ENCODE measurements around the gene POLD4.
A peak's percentile ranks its signal among the peaks of the same experiment; 100 is the strongest.
"Not testable (repeated sequence)": the region's sequence is repeated elsewhere in the genome, so short reads cannot be mapped to it uniquely, and the experiment has no call there.

Gene POLD4

GRCh38 chr11:67353317-67354074 is at the start of gene POLD4:
TSS of gene POLD4 (minus strand) at chr11:67353546. CDS start at chr11:67353399, 147 bp downstream.
- peak; percentile 98 for DNase-seq

DNA sequence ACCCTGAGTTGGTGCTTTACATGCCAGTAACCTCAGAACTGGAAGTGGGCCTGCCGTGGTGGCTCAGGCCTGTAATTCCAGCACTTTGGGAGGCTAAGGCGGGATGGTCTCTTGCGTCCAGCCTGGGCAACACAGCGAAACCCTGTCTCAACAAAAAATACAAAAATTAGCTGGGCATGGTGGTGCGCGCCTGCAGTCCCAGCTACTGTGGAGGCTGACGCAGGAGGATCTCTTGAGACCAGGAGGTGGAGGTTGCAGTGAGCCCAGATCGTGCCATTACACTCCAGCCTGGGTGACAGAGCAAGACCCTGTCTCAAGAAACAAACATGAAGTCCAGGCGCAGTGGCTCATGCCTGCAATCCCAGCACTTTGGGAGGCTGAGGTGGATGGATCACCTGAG is 49.7 kb upstream of the POLD4 start:
- not testable (repeated sequence) for DNase-seq

DNA sequence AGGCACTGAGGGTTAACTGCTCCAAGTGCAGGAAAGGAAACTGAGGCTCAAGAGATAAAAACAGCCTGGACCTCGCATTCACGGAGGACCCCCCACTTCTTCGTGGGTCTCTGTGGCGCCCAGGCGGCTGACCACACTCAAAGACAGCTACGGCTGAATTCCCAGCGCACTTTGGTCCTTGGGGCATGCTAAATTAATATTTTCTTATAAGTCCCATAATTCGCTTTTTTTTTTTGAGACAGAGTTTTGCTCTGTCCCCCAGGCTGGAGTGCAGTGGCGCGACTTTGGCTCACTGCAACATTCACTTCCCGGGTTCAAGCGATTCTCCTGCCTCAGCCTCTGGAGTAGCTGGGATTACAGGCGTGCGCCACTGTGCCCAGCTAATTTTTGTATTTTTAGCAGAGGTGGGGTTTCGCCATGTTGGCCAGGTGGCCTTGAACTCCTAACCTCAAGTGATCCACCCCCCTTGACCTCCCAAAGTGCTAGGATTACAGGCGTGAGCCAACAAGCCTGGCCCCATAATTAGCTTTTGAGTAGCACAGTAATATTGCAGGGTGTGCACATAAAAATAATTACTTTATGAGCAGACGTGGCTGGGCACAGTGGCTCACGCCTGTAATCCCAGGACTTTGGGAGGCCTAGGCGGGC is 49.0 kb upstream of the POLD4 start:
- not testable (repeated sequence) for DNase-seq

- peak; percentile 96 for DNase-seq
Observed at GRCh38 chr11:67401495-67402191, 48.3 kb upstream of the POLD4 start, which contains the start of gene PPP1CA. TSS of gene PPP1CA (minus strand) at chr11:67401858. CDS start at chr11:67401782, 76 bp downstream.

DNA sequence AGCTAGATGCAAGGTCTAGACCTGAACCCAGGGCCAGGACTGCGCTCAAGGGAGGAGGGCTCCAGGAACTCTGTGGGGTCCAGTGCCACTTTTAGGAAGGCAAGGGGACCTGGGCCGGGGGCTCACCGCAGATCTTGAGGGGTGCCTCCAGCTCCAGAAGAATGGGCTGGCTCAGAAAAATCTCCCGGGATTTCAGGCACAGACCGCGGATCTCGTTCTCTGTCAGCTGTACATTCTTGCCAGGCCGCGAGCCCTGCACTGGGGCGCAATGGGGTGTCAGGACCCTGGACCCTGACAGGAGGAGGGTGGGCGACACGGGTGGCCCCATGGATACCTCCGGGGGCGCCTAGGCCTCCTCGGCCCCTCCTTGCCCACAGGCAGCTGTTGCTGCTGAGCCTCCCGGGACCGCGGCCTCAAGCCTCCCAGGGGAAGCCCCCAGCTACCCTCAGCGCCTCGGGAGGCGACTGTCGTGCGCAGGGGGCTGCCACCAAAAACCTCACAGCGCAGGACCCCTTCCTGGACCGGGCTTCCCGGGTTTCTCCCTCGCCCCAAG is 47.7 kb upstream of the POLD4 start:
- DNase-seq = no peak

DNA sequence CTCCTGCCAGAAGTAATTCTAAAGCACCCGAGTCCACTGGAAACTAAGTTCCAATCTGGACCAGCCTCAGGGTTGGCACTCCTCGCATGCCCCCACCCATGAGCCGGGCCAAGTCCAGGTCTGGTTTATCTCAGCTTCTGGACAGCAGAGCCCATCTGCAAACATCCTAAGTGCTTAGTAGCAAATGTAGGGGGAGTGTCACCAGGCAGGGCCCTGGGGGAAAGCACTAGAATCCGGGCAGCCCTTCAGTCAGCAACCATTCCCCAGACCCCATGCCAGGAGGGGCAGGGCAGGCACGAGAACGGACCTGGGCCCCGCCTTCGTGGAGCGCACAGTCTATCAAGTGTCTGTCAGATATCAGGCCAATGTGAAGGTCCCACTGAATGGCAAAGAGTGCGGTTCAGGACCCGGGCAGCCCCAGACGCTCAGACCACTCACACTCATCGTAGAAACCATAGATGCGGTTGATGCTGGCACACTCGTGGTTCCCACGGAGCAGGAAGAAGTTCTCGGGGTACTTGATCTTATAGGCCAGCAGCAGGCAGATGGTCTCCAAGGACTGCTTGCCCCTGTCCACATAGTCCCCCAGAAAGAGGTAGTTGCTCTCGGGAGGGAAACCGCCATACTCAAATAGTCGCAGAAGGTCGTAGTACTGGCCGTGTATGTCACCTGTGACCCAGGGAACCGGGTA is 47.0 kb upstream of the POLD4 start:
- DNase-seq = no peak

DNA sequence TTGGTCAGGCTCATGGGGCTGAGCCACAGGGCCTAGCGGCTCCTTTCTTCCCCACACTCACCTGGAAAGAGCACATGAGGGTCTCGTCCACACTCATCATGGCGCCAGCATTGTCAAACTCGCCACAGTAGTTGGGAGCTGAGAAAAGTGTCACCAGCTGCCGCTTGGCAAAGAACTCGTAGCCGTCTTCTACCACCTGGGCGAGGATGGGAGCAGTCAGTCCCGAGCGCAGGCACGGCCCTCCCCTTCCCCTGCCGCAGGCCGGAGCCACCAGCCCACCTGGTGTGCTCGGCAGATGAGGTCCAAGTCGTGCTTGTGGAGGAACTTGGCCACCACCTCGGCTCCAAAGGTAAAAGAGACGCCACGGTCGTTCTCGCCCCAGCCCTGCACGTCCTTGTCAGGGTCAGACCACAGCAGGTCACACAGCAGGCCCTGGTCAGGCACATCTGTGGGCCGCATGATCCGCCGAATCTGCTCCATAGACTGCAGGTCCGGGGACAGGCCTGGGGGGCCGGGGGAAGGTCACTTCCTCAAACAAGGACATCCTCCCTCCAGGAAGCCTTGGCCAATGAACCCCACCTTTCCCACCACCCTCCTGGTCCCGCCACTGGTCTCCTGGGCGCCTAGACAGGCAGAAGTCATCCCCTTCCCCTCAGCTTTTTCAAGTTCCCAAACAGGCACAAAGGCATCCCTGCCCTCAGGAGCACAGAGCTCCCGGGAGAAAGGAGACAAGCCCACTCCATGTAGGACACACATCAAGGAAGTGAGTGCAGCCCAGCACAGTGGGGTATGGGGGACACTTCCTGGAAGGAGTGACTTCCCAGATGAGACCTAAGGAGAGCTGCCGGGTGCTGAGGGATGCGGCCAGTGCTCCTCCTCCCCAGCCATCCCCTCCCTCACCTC is 45.6 kb upstream of the POLD4 start:
- no peak for DNase-seq

DNA sequence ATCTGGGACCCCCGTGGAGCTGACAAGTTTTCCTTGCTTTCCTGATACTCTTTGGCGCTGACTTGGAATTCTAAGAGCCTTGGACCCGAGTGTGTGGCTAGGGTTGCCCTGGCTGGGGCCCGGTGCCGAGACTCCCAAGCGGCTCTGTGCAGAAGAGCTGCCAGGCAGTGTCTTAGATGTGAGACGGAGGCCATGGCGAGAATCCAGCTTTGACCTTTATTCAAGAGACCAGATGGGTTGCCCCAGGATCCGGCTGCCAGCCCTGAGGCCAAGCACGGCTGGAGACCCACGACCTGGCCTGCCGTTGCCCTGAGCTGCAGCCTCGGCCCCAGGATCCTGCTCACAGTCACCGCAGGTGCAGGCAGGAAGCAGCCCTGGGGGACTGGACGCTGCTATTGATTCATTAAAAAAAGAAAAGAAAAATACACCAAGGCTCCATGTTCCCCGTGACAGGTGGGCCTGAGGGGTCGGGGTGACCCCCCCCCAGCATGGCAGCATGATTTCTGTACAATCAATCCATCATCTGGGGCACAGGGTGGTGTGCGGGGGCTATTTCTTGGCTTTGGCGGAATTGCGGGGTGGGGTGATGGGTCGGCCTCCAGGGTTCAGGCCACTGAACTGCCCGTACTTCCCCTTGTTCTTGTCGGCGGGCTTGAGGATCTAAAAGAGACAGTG is 44.8 kb upstream of the POLD4 start:
- DNase-seq = no peak

- no peak for DNase-seq
Observed at GRCh38 chr11:67397536-67397935, 44.2 kb upstream of the POLD4 start.

DNA sequence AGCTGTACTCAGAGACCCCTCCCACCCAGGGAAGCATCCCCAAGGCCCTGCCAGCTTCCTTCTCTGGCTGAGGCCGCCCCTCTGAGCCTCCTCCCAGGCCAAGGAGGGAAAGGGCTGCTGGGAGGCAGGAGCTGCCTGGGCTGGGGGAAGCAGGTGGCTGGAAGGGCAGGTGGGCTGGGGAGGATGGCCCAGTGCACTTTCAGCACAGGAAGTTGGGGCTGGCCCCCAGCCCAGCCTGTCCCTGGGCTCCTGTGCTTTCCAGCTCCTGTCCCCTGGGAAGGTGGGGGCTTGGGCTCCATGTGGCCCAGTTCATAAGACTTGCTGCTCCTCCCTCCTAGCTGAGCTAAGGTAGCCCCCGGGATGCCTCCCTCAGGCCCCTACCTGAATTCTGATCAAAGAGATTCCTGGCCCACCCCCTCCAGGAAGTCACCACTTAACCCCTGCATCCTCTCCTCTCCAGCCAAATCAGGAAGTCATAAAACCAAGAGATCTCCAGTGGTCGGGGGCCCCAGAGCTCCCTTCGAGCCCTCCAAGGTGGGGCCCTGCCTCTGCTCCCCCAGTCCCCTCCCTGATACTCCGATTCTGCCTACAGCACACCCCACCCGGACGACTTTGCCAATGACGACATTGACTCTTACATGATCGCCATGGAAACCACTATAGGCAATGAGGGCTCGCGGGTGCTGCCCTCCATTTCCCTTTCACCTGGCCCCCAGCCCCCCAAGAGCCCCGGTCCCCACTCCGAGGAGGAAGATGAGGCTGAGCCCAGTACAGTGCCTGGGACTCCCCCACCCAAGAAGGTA is 43.4 kb upstream of the POLD4 start:
- no peak for DNase-seq

- no peak for DNase-seq
Observed at GRCh38 chr11:67396259-67396581, 42.9 kb upstream of the POLD4 start.

DNA sequence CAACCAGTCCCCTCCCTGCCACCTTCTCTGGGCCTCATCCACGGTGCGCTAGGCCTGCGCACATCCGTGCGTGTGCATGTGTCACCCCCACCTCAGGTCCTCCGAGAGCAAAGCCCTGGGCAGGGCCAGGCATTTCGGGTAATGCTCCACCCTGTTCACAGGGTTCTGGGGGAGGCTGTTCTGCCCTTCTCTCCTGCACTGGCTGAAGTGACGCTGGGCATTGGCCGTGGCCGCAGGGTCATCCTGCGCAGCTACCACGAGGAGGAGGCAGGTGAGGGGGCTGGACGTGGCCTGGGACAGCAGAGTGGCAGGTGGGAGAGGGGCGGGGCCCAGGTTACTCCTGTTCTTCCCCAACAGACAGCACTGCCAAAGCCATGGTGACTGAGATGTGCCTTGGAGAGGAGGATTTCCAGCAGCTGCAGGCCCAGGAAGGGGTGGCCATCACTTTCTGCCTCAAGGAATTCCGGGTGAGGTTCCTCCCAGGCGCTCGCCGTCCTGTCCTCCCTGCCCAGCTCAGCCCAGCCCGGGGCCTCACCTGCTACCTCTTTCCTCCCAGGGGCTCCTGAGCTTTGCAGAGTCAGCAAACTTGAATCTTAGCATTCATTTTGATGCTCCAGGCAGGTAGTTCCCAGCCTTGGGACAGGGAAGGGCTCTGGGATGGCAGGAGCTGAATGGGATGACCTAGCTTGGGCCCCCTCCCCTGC is 42.4 kb upstream of the POLD4 start:
- DNase-seq = no peak

- no peak for DNase-seq
Observed at GRCh38 chr11:67393990-67394389, 40.6 kb upstream of the POLD4 start.

DNA sequence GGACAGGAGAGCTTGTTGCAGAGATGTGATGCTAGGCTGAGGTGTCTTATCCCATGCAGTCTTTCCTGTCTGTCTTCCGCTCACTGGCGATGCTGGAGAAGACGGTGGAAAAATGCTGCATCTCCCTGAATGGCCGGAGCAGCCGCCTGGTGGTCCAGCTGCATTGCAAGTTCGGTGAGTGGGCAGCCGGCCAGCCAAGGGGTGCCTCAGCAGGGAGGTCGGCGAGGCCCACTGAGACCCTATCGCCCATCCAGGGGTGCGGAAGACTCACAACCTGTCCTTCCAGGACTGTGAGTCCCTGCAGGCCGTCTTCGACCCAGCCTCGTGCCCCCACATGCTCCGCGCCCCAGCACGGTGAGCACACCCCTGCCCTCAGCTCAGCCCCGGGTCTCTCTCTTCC is 40.1 kb upstream of the POLD4 start:
- no peak for DNase-seq

GRCh38 chr11:67392183-67392715 is 38.9 kb upstream of the POLD4 start:
- no peak for DNase-seq

DNA sequence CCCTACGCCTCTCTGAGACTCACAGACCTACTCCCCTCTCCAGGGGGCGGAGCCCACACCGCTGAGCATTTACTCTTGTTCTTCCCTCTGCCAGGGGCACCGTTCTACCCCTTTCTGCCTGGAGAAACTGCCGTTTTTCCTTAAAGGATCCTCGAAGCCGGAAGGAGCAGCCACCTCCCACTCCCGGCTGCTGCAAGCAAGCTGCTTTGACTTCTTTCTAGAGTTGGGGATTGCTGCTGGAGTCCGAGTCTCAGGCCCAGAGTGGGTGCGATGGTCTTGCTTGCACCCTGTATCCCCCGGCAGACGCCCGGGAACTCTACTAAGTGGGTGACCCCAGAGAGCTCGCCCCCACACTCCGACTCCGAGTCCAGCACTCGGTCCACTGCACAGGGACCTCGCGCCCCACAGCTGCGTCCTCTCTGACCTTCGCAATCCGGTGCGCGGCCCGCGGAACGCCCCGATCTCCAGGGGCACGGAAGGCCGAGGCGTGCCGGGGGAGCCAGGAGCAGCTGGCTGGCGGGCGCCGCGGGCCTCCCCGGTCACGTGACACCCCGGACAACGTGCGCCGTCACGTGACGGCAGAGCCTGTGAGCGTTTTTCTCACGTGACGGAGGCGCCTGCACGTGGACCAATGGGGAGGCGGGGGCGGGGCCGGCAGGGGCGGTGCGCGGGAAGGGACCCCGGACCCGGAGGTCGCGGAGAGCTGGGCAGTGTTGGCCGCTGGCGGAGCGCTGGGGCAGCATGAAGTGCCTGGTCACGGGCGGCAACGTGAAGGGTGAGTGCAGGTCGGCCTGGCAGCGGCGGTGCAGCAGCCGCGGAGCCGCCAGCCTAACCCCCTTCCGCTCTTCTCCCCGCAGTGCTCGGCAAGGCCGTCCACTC is 38.2 kb upstream of the POLD4 start, which contains the start of gene RAD9A:
Gene RAD9A, plus strand, starts transcription at position 683 of the 879 bp plus-strand sequence. Its CDS starts 59 bp downstream, at position 742.
- DNase-seq = peak; percentile 95

- no peak for DNase-seq
Observed at GRCh38 chr11:67390947-67391303, 37.6 kb upstream of the POLD4 start.

GRCh38 chr11:67389477-67389876 is 36.1 kb upstream of the POLD4 start:
- DNase-seq = no peak

Measured in left hindlimb (tissue), 1 donor.